HEK293T (cell line): Measurements from ENCODE around the gene PHB1.

ENCODE experiments used
- ARNT ChIP-seq: fragments of 450-650 bp; IDR thresholded peaks from 2 replicates; pipeline ENCODE4 v1.6.1; 2017; ENCODE audit warnings: mild to moderate bottlenecking
- BHLHE40 ChIP-seq: fragments of 450-650 bp; IDR thresholded peaks from 2 replicates; pipeline ENCODE4 v1.6.1; 2016; ENCODE audit warnings: mild to moderate bottlenecking, moderate library complexity, borderline replicate concordance
- CTBP1 ChIP-seq: fragments of 450-650 bp; IDR thresholded peaks from 2 replicates; pipeline ENCODE4 v1.6.1; 2016; ENCODE audit warnings: borderline replicate concordance
- FOXK2 ChIP-seq: fragments of 450-650 bp; IDR thresholded peaks from 2 replicates; pipeline ENCODE4 v1.6.1; 2016; ENCODE audit warnings: mild to moderate bottlenecking
- FOXM1 ChIP-seq: fragments of 450-650 bp; IDR thresholded peaks from 2 replicates; pipeline ENCODE4 v1.6.1; 2017; ENCODE audit warnings: mild to moderate bottlenecking, borderline replicate concordance
- HDGF ChIP-seq: fragments of 450-650 bp; IDR thresholded peaks from 2 replicates; pipeline ENCODE4 v1.6.1; 2017; ENCODE audit warnings: antibody characterized with exemption, borderline replicate concordance
- SP1 ChIP-seq: fragments of 450-650 bp; IDR thresholded peaks from 2 replicates; pipeline ENCODE4 v1.6.1; 2017
- SUZ12 ChIP-seq: fragments of 450-650 bp; IDR thresholded peaks from 2 replicates; pipeline ENCODE4 v1.6.1; 2016; ENCODE audit warnings: mild to moderate bottlenecking
- TARDBP ChIP-seq: fragments of 450-650 bp; IDR thresholded peaks from 2 replicates; pipeline ENCODE4 v1.6.1; 2016
- ZNF384 ChIP-seq: fragments of 450-650 bp; IDR thresholded peaks from 2 replicates; pipeline ENCODE4 v1.6.1; 2016

DNA sequence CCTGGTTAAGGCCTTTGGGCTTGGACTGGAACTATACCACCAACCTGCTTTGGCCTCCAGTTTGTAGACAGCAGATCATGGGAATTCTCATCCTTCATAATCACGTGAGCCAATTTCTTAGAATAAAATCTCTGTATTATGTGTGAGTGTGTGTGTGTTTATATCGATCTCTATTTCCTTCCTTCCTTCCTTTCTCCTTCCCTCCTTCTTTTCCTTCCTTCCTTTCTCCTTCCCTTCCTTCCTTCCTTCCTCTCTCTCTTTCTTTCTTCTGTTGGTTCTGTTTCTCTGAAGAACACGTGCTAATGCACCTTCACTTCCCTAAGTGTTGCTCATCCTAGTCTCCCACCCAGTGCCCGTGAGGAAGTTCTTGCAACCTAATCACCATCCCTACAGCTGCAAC lies 35.5 kb upstream of the PHB1 start:
- no peak for TF ChIP-seq BHLHE40
- TF ChIP-seq FOXK2: no peak
- no peak for TF ChIP-seq CTBP1
- no peak for TF ChIP-seq SP1
- TF ChIP-seq HDGF: no peak
- TF ChIP-seq FOXM1: no peak
- no peak for TF ChIP-seq SUZ12
- no peak for TF ChIP-seq ZNF384
- TF ChIP-seq ARNT: no peak
- TF ChIP-seq TARDBP: no peak
